Endothelial cell of umbilical vein (primary cell): ENCODE results near the gene OST4.

Source experiments
- JUN ChIP-seq: IDR thresholded peaks from 2 replicates; pipeline ENCODE4 v1.6.1; 2011; ENCODE audit warnings: borderline replicate concordance, low read depth; ENCODE audit not compliant: insufficient read length, insufficient read depth
- TF ChIP-seq, protein P1 (sequence below), 2 donors: IDR thresholded peaks; 1 replicate in 1 of 2; 2 replicates in 1 of 2; pipeline ENCODE4 v1.5.1; 2011; ENCODE audit warnings: low read length in 2 of 2, mild to moderate bottlenecking in 2 of 2, moderate library complexity in 2 of 2, control low read depth in 1 of 2, inconsistent platforms in 1 of 2, low read depth in 1 of 2; ENCODE audit not compliant: insufficient read depth in 1 of 2; ENCODE audit errors: extremely low read depth in 1 of 2

DNA sequence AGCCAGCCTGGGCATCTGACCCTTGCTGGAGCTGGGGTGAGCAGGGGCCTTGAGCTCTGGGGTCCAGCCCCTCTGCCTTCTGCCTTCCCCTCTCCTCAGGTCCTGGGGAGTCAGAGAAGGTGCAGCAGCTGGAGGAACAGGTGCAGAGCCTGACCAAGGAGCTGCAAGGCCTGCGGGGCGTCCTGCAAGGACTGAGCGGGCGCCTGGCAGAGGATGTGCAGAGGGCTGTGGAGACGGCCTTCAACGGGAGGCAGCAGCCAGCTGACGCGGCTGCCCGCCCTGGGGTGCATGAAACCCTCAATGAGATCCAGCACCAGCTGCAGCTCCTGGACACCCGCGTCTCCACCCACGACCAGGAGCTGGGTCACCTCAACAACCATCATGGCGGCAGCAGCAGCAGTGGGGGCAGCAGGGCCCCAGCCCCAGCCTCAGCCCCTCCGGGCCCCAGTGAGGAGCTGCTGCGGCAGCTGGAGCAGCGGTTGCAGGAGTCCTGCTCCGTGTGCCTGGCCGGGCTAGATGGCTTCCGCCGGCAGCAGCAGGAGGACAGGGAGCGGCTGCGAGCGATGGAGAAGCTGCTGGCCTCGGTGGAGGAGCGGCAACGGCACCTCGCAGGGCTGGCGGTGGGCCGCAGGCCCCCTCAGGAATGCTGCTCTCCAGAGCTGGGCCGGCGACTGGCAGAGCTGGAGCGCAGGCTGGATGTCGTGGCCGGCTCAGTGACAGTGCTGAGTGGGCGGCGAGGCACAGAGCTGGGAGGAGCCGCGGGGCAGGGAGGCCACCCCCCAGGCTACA is 10.7 kb upstream of the OST4 start:
- no peak for TF ChIP-seq JUN
- TF ChIP-seq, protein P1, sequence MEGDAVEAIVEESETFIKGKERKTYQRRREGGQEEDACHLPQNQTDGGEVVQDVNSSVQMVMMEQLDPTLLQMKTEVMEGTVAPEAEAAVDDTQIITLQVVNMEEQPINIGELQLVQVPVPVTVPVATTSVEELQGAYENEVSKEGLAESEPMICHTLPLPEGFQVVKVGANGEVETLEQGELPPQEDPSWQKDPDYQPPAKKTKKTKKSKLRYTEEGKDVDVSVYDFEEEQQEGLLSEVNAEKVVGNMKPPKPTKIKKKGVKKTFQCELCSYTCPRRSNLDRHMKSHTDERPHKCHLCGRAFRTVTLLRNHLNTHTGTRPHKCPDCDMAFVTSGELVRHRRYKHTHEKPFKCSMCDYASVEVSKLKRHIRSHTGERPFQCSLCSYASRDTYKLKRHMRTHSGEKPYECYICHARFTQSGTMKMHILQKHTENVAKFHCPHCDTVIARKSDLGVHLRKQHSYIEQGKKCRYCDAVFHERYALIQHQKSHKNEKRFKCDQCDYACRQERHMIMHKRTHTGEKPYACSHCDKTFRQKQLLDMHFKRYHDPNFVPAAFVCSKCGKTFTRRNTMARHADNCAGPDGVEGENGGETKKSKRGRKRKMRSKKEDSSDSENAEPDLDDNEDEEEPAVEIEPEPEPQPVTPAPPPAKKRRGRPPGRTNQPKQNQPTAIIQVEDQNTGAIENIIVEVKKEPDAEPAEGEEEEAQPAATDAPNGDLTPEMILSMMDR (IDR thresholded peaks at IDR 0.05; ENCODE audit: extremely low read depth in 1 of 2, insufficient read depth in 1 of 2, low read depth in 1 of 2, low read length in 2 of 2), result no peak
